ENCODE results near the gene LPP. TPM values are rescaled to one million over a fixed set of nuclear protein-coding genes. Genes with fewer than 3 reads are reported as not detected.

Gene LPP
- total and polyA plus RNA-seq, 9 of the 15 experiments (the other 6 are each of a cell fraction or from before 2014, with no cell fraction given) = 0.07 to 0.18 TPM; not detected in 7

DNA sequence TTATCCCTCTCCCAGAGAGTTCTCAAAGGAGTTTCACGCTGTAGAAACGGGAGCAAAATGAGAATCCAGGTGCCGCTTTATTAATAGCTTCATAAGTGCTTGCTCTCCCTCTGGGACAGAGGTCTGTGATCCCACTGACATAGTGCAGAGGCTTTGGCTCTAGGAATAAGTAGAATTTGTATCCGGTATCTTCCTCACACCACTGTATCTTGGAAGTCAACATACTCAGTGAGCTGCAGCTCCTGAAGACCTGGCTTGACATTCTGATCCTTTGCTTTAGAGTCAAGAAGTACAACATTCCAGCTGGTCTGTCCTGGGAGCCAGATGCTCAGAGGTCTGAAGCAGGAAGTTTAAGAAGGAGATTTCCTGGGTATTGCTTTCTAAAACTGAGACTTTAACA is 323.0 kb downstream of the LPP start (continued):
- TF ChIP-seq, protein P1, sequence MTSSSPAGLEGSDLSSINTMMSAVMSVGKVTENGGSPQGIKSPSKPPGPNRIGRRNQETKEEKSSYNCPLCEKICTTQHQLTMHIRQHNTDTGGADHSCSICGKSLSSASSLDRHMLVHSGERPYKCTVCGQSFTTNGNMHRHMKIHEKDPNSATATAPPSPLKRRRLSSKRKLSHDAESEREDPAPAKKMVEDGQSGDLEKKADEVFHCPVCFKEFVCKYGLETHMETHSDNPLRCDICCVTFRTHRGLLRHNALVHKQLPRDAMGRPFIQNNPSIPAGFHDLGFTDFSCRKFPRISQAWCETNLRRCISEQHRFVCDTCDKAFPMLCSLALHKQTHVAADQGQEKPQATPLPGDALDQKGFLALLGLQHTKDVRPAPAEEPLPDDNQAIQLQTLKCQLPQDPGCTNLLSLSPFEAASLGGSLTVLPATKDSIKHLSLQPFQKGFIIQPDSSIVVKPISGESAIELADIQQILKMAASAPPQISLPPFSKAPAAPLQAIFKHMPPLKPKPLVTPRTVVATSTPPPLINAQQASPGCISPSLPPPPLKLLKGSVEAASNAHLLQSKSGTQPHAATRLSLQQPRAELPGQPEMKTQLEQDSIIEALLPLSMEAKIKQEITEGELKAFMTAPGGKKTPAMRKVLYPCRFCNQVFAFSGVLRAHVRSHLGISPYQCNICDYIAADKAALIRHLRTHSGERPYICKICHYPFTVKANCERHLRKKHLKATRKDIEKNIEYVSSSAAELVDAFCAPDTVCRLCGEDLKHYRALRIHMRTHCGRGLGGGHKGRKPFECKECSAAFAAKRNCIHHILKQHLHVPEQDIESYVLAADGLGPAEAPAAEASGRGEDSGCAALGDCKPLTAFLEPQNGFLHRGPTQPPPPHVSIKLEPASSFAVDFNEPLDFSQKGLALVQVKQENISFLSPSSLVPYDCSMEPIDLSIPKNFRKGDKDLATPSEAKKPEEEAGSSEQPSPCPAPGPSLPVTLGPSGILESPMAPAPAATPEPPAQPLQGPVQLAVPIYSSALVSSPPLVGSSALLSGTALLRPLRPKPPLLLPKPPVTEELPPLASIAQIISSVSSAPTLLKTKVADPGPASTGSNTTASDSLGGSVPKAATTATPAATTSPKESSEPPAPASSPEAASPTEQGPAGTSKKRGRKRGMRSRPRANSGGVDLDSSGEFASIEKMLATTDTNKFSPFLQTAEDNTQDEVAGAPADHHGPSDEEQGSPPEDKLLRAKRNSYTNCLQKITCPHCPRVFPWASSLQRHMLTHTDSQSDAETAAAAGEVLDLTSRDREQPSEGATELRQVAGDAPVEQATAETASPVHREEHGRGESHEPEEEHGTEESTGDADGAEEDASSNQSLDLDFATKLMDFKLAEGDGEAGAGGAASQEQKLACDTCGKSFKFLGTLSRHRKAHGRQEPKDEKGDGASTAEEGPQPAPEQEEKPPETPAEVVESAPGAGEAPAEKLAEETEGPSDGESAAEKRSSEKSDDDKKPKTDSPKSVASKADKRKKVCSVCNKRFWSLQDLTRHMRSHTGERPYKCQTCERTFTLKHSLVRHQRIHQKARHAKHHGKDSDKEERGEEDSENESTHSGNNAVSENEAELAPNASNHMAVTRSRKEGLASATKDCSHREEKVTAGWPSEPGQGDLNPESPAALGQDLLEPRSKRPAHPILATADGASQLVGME (CRISPR knock-in tag; IDR thresholded peaks at IDR 0.05) = no peak
- TF ChIP-seq HMG20B (CRISPR knock-in tag; IDR thresholded peaks at IDR 0.05) (no peak), ELF4 (CRISPR knock-in tag; IDR thresholded peaks at IDR 0.05) (no peak), ZNF707 (CRISPR knock-in tag; conservative IDR thresholded peaks at IDR 0.05) (no peak), ZFX (CRISPR knock-in tag; IDR thresholded peaks at IDR 0.05) (no peak), TSC22D4 (tag; IDR thresholded peaks at IDR 0.05) (no peak)
- TF ChIP-seq, protein P2, sequence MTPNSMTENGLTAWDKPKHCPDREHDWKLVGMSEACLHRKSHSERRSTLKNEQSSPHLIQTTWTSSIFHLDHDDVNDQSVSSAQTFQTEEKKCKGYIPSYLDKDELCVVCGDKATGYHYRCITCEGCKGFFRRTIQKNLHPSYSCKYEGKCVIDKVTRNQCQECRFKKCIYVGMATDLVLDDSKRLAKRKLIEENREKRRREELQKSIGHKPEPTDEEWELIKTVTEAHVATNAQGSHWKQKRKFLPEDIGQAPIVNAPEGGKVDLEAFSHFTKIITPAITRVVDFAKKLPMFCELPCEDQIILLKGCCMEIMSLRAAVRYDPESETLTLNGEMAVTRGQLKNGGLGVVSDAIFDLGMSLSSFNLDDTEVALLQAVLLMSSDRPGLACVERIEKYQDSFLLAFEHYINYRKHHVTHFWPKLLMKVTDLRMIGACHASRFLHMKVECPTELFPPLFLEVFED (CRISPR knock-in tag; conservative IDR thresholded peaks at IDR 0.05) = no peak

All from K562 (cell line).